C4-2B (cell line): ENCODE measurements around the gene CTDSP2.

Experiments
- CTCF ChIP-seq: fragments of 450-650 bp; conservative IDR thresholded peaks from 2 replicates; pipeline ENCODE4 v1.5.1; 2017; ENCODE audit warnings: mild to moderate bottlenecking
- ZFX ChIP-seq: fragments of 450-650 bp; IDR thresholded peaks from 2 replicates; pipeline ENCODE4 v1.6.1; 2017

GRCh38 chr12:57793920-57794319 is 52.6 kb downstream of the CTDSP2 start:
- TF ChIP-seq CTCF: no peak
- no peak for TF ChIP-seq ZFX
